HEK293 (cell line): ENCODE measurements around the gene IST1.

Experiments
- GLIS1 ChIP-seq: fragments of 450-650 bp; formaldehyde crosslinking; IDR thresholded peaks from 2 replicates; pipeline ENCODE4 v1.5.1; 2016; ENCODE audit warnings: missing biosample characterization, missing genetic modification characterization
- GLIS2 ChIP-seq: fragments of 450-650 bp; formaldehyde crosslinking; IDR thresholded peaks from 2 replicates; pipeline ENCODE4 v1.5.1; 2016; ENCODE audit warnings: missing biosample characterization, missing genetic modification characterization
- KLF1 ChIP-seq: fragments of 450-650 bp; formaldehyde crosslinking; IDR thresholded peaks from 2 replicates; pipeline ENCODE4 v1.5.1; 2016; ENCODE audit warnings: missing biosample characterization, missing genetic modification characterization
- KLF7 ChIP-seq: fragments of 450-650 bp; formaldehyde crosslinking; IDR thresholded peaks from 2 replicates; pipeline ENCODE4 v1.5.1; 2016; ENCODE audit warnings: missing biosample characterization, missing genetic modification characterization, borderline replicate concordance
- YY2 ChIP-seq: fragments of 450-650 bp; formaldehyde crosslinking; IDR thresholded peaks from 2 replicates; pipeline ENCODE4 v1.5.1; 2016; ENCODE audit warnings: missing biosample characterization, missing genetic modification characterization
- ZBTB48 ChIP-seq: fragments of 450-650 bp; formaldehyde crosslinking; IDR thresholded peaks from 2 replicates; pipeline ENCODE4 v1.5.1; 2016; ENCODE audit warnings: missing biosample characterization, missing genetic modification characterization
- ZNF133 ChIP-seq: fragments of 450-650 bp; formaldehyde crosslinking; IDR thresholded peaks from 2 replicates; pipeline ENCODE4 v1.5.1; 2016; ENCODE audit warnings: missing biosample characterization, missing genetic modification characterization
- ZNF140 ChIP-seq: fragments of 450-650 bp; formaldehyde crosslinking; IDR thresholded peaks from 2 replicates; pipeline ENCODE4 v1.5.1; 2016; ENCODE audit warnings: missing biosample characterization, missing genetic modification characterization
- ZNF157 ChIP-seq: fragments of 450-650 bp; formaldehyde crosslinking; IDR thresholded peaks from 2 replicates; pipeline ENCODE4 v1.5.1; 2016; ENCODE audit warnings: missing biosample characterization, missing genetic modification characterization
- ZNF184 ChIP-seq: fragments of 450-650 bp; IDR thresholded peaks from 2 replicates; pipeline ENCODE4 v1.5.1; 2018; ENCODE audit warnings: missing biosample characterization, mild to moderate bottlenecking, missing genetic modification characterization
- ZNF266 ChIP-seq: fragments of 450-650 bp; formaldehyde crosslinking; IDR thresholded peaks from 2 replicates; pipeline ENCODE4 v1.5.1; 2016; ENCODE audit warnings: missing biosample characterization, missing genetic modification characterization, low read depth
- ZNF341 ChIP-seq: fragments of 450-650 bp; formaldehyde crosslinking; IDR thresholded peaks from 2 replicates; pipeline ENCODE4; 2016; ENCODE audit warnings: low read depth, missing biosample characterization, missing genetic modification characterization
- ZNF354C ChIP-seq: fragments of 450-650 bp; formaldehyde crosslinking; IDR thresholded peaks from 2 replicates; pipeline ENCODE4 v1.5.1; 2016; ENCODE audit warnings: missing biosample characterization, missing genetic modification characterization, low read depth, borderline replicate concordance
- ZNF423 ChIP-seq: fragments of 450-650 bp; formaldehyde crosslinking; IDR thresholded peaks from 2 replicates; pipeline ENCODE4 v1.5.1; 2016; ENCODE audit warnings: missing biosample characterization, missing genetic modification characterization
- ZNF473 ChIP-seq: fragments of 450-650 bp; formaldehyde crosslinking; IDR thresholded peaks from 2 replicates; pipeline ENCODE4 v1.5.1; 2017; ENCODE audit warnings: missing biosample characterization, missing genetic modification characterization
- ZNF530 ChIP-seq: fragments of 450-650 bp; formaldehyde crosslinking; IDR thresholded peaks from 2 replicates; pipeline ENCODE4 v1.5.1; 2016; ENCODE audit warnings: low read depth, missing biosample characterization, missing genetic modification characterization
- ZNF571 ChIP-seq: fragments of 450-650 bp; formaldehyde crosslinking; IDR thresholded peaks from 2 replicates; pipeline ENCODE4 v1.5.0; 2017; ENCODE audit warnings: missing biosample characterization, missing genetic modification characterization
- ZNF658 ChIP-seq: fragments of 450-650 bp; formaldehyde crosslinking; IDR thresholded peaks from 2 replicates; pipeline ENCODE4; 2016; ENCODE audit warnings: missing biosample characterization, missing genetic modification characterization
- ZNF677 ChIP-seq: fragments of 450-650 bp; IDR thresholded peaks from 2 replicates; pipeline ENCODE4 v1.5.0; 2018; ENCODE audit warnings: missing biosample characterization, mild to moderate bottlenecking, missing genetic modification characterization, moderate library complexity
- ZNF776 ChIP-seq: fragments of 450-650 bp; formaldehyde crosslinking; IDR thresholded peaks from 2 replicates; pipeline ENCODE4 v1.5.0; 2017; ENCODE audit warnings: missing biosample characterization, missing genetic modification characterization, borderline replicate concordance
- TF ChIP-seq, protein P1 (sequence below): fragments of 450-650 bp; formaldehyde crosslinking; conservative IDR thresholded peaks from 2 replicates; pipeline ENCODE4 v1.5.1; 2016; ENCODE audit warnings: low read depth, missing biosample characterization, missing genetic modification characterization
- TF ChIP-seq, protein P2 (sequence below): fragments of 450-650 bp; formaldehyde crosslinking; IDR thresholded peaks from 2 replicates; pipeline ENCODE4 v1.5.1; 2016; ENCODE audit warnings: missing biosample characterization, missing genetic modification characterization
- TF ChIP-seq, protein P3 (sequence below): fragments of 450-650 bp; formaldehyde crosslinking; IDR thresholded peaks from 2 replicates; pipeline ENCODE4 v1.5.1; 2016; ENCODE audit warnings: missing biosample characterization, missing genetic modification characterization
- TF ChIP-seq, protein P4 (sequence below): fragments of 450-650 bp; formaldehyde crosslinking; IDR thresholded peaks from 2 replicates; pipeline ENCODE4 v1.5.1; 2016; ENCODE audit warnings: missing biosample characterization, missing genetic modification characterization
- TF ChIP-seq, protein P5 (sequence below): fragments of 450-650 bp; formaldehyde crosslinking; IDR thresholded peaks from 2 replicates; pipeline ENCODE4 v1.5.1; 2016; ENCODE audit warnings: missing biosample characterization, missing genetic modification characterization
- TF ChIP-seq, protein P6 (sequence below): fragments of 450-650 bp; formaldehyde crosslinking; IDR thresholded peaks from 2 replicates; pipeline ENCODE4 v1.5.1; 2017; ENCODE audit warnings: missing biosample characterization, missing genetic modification characterization
- TF ChIP-seq, protein P7 (sequence below): sonication (generic); formaldehyde crosslinking; IDR thresholded peaks from 2 replicates; pipeline ENCODE4 v1.8.1; 2022; ENCODE audit warnings: mild to moderate bottlenecking, moderate library complexity, missing genetic modification reagents
- TF ChIP-seq, protein P8 (sequence below): fragments of 450-650 bp; formaldehyde crosslinking; IDR thresholded peaks from 2 replicates; pipeline ENCODE4 v1.5.1; 2016; ENCODE audit warnings: missing biosample characterization, missing genetic modification characterization

The IST1 gene

DNA sequence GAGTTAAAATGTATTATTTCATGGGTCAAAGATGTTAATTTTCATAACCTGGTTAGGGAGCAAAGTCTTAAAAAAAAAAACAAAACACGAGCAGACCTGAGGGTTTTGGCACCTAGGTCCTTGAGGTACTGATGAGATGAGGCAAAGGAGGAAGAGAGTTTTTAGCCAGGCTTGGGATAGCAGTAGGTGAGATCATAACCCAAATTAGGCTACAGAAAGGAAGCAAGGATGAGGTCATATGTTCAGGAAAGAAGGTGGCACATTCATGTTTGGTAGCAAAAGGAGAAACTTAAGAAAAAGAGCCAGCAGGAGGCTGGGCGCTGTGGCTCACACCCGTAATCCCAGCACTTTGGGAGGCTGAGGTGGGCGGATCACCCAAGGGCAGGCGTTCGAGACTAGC, 46.7 kb upstream of the IST1 start (continued):
- TF ChIP-seq, protein P1, sequence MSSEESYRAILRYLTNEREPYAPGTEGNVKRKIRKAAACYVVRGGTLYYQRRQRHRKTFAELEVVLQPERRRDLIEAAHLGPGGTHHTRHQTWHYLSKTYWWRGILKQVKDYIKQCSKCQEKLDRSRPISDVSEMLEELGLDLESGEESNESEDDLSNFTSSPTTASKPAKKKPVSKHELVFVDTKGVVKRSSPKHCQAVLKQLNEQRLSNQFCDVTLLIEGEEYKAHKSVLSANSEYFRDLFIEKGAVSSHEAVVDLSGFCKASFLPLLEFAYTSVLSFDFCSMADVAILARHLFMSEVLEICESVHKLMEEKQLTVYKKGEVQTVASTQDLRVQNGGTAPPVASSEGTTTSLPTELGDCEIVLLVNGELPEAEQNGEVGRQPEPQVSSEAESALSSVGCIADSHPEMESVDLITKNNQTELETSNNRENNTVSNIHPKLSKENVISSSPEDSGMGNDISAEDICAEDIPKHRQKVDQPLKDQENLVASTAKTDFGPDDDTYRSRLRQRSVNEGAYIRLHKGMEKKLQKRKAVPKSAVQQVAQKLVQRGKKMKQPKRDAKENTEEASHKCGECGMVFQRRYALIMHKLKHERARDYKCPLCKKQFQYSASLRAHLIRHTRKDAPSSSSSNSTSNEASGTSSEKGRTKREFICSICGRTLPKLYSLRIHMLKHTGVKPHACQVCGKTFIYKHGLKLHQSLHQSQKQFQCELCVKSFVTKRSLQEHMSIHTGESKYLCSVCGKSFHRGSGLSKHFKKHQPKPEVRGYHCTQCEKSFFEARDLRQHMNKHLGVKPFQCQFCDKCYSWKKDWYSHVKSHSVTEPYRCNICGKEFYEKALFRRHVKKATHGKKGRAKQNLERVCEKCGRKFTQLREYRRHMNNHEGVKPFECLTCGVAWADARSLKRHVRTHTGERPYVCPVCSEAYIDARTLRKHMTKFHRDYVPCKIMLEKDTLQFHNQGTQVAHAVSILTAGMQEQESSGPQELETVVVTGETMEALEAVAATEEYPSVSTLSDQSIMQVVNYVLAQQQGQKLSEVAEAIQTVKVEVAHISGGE (tag by site-specific recombination): no peak
- TF ChIP-seq KLF7 (tag by site-specific recombination): no peak
- TF ChIP-seq ZNF266 (tag by site-specific recombination): no peak
- TF ChIP-seq ZNF677 (tag by site-specific recombination): no peak
- no peak for TF ChIP-seq YY2 (tag by site-specific recombination)
- TF ChIP-seq, protein P2, sequence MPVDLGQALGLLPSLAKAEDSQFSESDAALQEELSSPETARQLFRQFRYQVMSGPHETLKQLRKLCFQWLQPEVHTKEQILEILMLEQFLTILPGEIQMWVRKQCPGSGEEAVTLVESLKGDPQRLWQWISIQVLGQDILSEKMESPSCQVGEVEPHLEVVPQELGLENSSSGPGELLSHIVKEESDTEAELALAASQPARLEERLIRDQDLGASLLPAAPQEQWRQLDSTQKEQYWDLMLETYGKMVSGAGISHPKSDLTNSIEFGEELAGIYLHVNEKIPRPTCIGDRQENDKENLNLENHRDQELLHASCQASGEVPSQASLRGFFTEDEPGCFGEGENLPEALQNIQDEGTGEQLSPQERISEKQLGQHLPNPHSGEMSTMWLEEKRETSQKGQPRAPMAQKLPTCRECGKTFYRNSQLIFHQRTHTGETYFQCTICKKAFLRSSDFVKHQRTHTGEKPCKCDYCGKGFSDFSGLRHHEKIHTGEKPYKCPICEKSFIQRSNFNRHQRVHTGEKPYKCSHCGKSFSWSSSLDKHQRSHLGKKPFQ (tag by site-specific recombination): no peak
- TF ChIP-seq ZNF530: no peak
- TF ChIP-seq, protein P3, sequence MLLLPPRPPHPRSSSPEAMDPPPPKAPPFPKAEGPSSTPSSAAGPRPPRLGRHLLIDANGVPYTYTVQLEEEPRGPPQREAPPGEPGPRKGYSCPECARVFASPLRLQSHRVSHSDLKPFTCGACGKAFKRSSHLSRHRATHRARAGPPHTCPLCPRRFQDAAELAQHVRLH (tag by site-specific recombination): no peak
- no peak for TF ChIP-seq ZNF140
- TF ChIP-seq ZNF341 (tag by site-specific recombination): no peak
- TF ChIP-seq KLF1: peak; percentile 34; the same call in 1 of the 2 replicates
- TF ChIP-seq, protein P4, sequence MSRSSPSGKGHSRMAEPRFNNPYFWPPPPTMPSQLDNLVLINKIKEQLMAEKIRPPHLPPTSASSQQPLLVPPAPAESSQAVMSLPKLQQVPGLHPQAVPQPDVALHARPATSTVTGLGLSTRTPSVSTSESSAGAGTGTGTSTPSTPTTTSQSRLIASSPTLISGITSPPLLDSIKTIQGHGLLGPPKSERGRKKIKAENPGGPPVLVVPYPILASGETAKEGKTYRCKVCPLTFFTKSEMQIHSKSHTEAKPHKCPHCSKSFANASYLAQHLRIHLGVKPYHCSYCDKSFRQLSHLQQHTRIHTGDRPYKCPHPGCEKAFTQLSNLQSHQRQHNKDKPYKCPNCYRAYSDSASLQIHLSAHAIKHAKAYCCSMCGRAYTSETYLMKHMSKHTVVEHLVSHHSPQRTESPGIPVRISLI (tag by site-specific recombination): no peak
- no peak for TF ChIP-seq ZNF157 (tag by site-specific recombination)
- no peak for TF ChIP-seq ZNF184 (tag by site-specific recombination)
- TF ChIP-seq, protein P5, sequence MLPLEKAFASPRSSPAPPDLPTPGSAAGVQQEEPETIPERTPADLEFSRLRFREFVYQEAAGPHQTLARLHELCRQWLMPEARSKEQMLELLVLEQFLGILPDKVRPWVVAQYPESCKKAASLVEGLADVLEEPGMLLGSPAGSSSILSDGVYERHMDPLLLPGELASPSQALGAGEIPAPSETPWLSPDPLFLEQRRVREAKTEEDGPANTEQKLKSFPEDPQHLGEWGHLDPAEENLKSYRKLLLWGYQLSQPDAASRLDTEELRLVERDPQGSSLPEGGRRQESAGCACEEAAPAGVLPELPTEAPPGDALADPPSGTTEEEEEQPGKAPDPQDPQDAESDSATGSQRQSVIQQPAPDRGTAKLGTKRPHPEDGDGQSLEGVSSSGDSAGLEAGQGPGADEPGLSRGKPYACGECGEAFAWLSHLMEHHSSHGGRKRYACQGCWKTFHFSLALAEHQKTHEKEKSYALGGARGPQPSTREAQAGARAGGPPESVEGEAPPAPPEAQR (tag by site-specific recombination): no peak
- TF ChIP-seq ZNF473: no peak
- TF ChIP-seq GLIS2: no peak
- no peak for TF ChIP-seq ZNF354C (tag by site-specific recombination)
- TF ChIP-seq ZBTB48 (tag by site-specific recombination): no peak
- TF ChIP-seq ZNF423 (tag by site-specific recombination): no peak
- no peak for TF ChIP-seq ZNF133 (tag by site-specific recombination)
- TF ChIP-seq ZNF571 (tag by site-specific recombination): no peak
- TF ChIP-seq ZNF658 (tag by site-specific recombination): no peak
- TF ChIP-seq, protein P6, sequence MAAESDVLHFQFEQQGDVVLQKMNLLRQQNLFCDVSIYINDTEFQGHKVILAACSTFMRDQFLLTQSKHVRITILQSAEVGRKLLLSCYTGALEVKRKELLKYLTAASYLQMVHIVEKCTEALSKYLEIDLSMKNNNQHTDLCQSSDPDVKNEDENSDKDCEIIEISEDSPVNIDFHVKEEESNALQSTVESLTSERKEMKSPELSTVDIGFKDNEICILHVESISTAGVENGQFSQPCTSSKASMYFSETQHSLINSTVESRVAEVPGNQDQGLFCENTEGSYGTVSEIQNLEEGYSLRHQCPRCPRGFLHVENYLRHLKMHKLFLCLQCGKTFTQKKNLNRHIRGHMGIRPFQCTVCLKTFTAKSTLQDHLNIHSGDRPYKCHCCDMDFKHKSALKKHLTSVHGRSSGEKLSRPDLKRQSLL (tag by site-specific recombination): no peak
- TF ChIP-seq, protein P7, sequence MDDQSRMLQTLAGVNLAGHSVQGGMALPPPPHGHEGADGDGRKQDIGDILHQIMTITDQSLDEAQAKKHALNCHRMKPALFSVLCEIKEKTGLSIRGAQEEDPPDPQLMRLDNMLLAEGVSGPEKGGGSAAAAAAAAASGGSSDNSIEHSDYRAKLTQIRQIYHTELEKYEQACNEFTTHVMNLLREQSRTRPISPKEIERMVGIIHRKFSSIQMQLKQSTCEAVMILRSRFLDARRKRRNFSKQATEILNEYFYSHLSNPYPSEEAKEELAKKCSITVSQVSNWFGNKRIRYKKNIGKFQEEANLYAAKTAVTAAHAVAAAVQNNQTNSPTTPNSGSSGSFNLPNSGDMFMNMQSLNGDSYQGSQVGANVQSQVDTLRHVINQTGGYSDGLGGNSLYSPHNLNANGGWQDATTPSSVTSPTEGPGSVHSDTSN (CRISPR knock-in tag): no peak
- TF ChIP-seq, protein P8, sequence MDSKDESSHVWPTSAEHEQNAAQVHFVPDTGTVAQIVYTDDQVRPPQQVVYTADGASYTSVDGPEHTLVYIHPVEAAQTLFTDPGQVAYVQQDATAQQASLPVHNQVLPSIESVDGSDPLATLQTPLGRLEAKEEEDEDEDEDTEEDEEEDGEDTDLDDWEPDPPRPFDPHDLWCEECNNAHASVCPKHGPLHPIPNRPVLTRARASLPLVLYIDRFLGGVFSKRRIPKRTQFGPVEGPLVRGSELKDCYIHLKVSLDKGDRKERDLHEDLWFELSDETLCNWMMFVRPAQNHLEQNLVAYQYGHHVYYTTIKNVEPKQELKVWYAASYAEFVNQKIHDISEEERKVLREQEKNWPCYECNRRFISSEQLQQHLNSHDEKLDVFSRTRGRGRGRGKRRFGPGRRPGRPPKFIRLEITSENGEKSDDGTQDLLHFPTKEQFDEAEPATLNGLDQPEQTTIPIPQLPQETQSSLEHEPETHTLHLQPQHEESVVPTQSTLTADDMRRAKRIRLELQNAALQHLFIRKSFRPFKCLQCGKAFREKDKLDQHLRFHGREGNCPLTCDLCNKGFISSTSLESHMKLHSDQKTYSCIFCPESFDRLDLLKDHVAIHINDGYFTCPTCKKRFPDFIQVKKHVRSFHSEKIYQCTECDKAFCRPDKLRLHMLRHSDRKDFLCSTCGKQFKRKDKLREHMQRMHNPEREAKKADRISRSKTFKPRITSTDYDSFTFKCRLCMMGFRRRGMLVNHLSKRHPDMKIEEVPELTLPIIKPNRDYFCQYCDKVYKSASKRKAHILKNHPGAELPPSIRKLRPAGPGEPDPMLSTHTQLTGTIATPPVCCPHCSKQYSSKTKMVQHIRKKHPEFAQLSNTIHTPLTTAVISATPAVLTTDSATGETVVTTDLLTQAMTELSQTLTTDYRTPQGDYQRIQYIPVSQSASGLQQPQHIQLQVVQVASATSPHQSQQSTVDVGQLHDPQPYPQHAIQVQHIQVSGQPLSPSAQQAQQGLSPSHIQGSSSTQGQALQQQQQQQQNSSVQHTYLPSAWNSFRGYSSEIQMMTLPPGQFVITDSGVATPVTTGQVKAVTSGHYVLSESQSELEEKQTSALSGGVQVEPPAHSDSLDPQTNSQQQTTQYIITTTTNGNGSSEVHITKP (tag by site-specific recombination): peak; percentile 45
- no peak for TF ChIP-seq ZNF776 (tag by site-specific recombination)
- no peak for TF ChIP-seq GLIS1 (tag by site-specific recombination)
